Skin epidermis (tissue), 12 donors: ENCODE measurements around the gene NOS1AP.

Source experiments
- H3K27ac ChIP-seq, 21 experiments: fragments of 200-600 bp; sonication (generic) in 11 of 21; one replicate each; pipeline ENCODE4 v1.5.0; 2020; ENCODE audit warnings: mild to moderate bottlenecking in 3 of 21, inconsistent platforms in 2 of 21, moderate library complexity in 2 of 21
- H3K4me3 ChIP-seq, 7 experiments: fragments of 200-600 bp; sonication (generic) in 2 of 7; one replicate each; pipeline ENCODE4 v1.5.0; 2020; ENCODE audit warnings: inconsistent platforms in 2 of 7, mild to moderate bottlenecking in 2 of 7, moderate library complexity in 1 of 7

The NOS1AP gene

GRCh38 chr1:162230096-162230495 is 160.6 kb downstream of the NOS1AP start:
- H3K27ac ChIP-seq: no peak overlapping the region
- no peak overlapping the region for H3K4me3 ChIP-seq

- Histone ChIP-seq H3K4me3 (no peak overlapping the region), H3K27ac (no peak overlapping the region)
These were observed 161.0 kb downstream of the NOS1AP start for GRCh38 chr1:162230517-162230916.

GRCh38 chr1:162232034-162232711 is 162.7 kb downstream of the NOS1AP start:
- Histone ChIP-seq H3K27ac (no peak overlapping the region), H3K4me3 (no peak overlapping the region)

GRCh38 chr1:162233066-162233465 is 163.6 kb downstream of the NOS1AP start:
- no peak overlapping the region for H3K4me3 ChIP-seq
- H3K27ac ChIP-seq: no peak overlapping the region

GRCh38 chr1:162233937-162234336 is 164.4 kb downstream of the NOS1AP start:
- no peak overlapping the region for H3K27ac ChIP-seq
- H3K4me3 ChIP-seq: no peak overlapping the region

- H3K4me3 ChIP-seq: no peak overlapping the region
- no peak overlapping the region for H3K27ac ChIP-seq
These were observed 165.1 kb downstream of the NOS1AP start for GRCh38 chr1:162234571-162234970.

GRCh38 chr1:162235241-162235800 is 165.8 kb downstream of the NOS1AP start:
- H3K4me3 ChIP-seq: no peak overlapping the region
- H3K27ac ChIP-seq: no peak overlapping the region

GRCh38 chr1:162236201-162236600 is 166.7 kb downstream of the NOS1AP start:
- H3K27ac ChIP-seq: no peak overlapping the region
- no peak overlapping the region for H3K4me3 ChIP-seq

- H3K4me3 ChIP-seq: no peak overlapping the region
- H3K27ac ChIP-seq: no peak overlapping the region
These were observed 167.1 kb downstream of the NOS1AP start for GRCh38 chr1:162236618-162237017.

- Histone ChIP-seq H3K4me3 (no peak overlapping the region), H3K27ac (no peak overlapping the region)
These were observed 171.1 kb downstream of the NOS1AP start for GRCh38 chr1:162240577-162240976.

GRCh38 chr1:162242804-162243203 is 173.3 kb downstream of the NOS1AP start:
- no peak overlapping the region for H3K27ac ChIP-seq
- H3K4me3 ChIP-seq: no peak overlapping the region

- H3K27ac ChIP-seq: no peak overlapping the region
- H3K4me3 ChIP-seq: no peak overlapping the region
These were observed 179.5 kb downstream of the NOS1AP start for GRCh38 chr1:162248854-162249535.

- no peak overlapping the region for H3K4me3 ChIP-seq
- no peak overlapping the region for H3K27ac ChIP-seq
These were observed 180.7 kb downstream of the NOS1AP start for GRCh38 chr1:162250004-162250730.

GRCh38 chr1:162251102-162251501 is 181.6 kb downstream of the NOS1AP start:
- Histone ChIP-seq H3K27ac (no peak overlapping the region), H3K4me3 (no peak overlapping the region)

GRCh38 chr1:162252214-162252613 is 182.7 kb downstream of the NOS1AP start:
- Histone ChIP-seq H3K27ac (no peak overlapping the region), H3K4me3 (no peak overlapping the region)

GRCh38 chr1:162253790-162254189 is 184.3 kb downstream of the NOS1AP start:
- no peak overlapping the region for H3K27ac ChIP-seq
- H3K4me3 ChIP-seq: no peak overlapping the region

GRCh38 chr1:162256287-162256686 is 186.8 kb downstream of the NOS1AP start:
- Histone ChIP-seq H3K27ac (no peak overlapping the region), H3K4me3 (no peak overlapping the region)

- no peak overlapping the region for H3K4me3 ChIP-seq
- no peak overlapping the region for H3K27ac ChIP-seq
These were observed 188.9 kb downstream of the NOS1AP start for GRCh38 chr1:162258394-162258793.

GRCh38 chr1:162259894-162260455 is 190.5 kb downstream of the NOS1AP start:
- Histone ChIP-seq H3K4me3 (no peak overlapping the region), H3K27ac (no peak overlapping the region)

GRCh38 chr1:162264108-162264507 is 194.6 kb downstream of the NOS1AP start:
- Histone ChIP-seq H3K27ac (no peak overlapping the region), H3K4me3 (no peak overlapping the region)
